Measurements from ENCODE around the gene SPTLC3. TPM values are rescaled to one million over a fixed set of nuclear protein-coding genes. Genes with fewer than 3 reads are reported as not detected.

The SPTLC3 gene
- total and polyA plus RNA-seq, 2 of the 13 experiments (the other 11 are each of a cell fraction or from before 2014, with no cell fraction given), result 20.5 to 95.6 TPM

GRCh38 chr20:13058666-13059389, 50.1 kb downstream of the SPTLC3 start (continued):
- TF ChIP-seq, protein P1, sequence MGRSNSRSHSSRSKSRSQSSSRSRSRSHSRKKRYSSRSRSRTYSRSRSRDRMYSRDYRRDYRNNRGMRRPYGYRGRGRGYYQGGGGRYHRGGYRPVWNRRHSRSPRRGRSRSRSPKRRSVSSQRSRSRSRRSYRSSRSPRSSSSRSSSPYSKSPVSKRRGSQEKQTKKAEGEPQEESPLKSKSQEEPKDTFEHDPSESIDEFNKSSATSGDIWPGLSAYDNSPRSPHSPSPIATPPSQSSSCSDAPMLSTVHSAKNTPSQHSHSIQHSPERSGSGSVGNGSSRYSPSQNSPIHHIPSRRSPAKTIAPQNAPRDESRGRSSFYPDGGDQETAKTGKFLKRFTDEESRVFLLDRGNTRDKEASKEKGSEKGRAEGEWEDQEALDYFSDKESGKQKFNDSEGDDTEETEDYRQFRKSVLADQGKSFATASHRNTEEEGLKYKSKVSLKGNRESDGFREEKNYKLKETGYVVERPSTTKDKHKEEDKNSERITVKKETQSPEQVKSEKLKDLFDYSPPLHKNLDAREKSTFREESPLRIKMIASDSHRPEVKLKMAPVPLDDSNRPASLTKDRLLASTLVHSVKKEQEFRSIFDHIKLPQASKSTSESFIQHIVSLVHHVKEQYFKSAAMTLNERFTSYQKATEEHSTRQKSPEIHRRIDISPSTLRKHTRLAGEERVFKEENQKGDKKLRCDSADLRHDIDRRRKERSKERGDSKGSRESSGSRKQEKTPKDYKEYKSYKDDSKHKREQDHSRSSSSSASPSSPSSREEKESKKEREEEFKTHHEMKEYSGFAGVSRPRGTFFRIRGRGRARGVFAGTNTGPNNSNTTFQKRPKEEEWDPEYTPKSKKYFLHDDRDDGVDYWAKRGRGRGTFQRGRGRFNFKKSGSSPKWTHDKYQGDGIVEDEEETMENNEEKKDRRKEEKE (IDR thresholded peaks at IDR 0.05), result no peak
- TF ChIP-seq HNRNPH1 (optimal IDR thresholded peaks at IDR 0.05; ENCODE audit: low read depth, low read length), result no peak
- peak; percentile 24; the same call in 1 of the 2 replicates for TF ChIP-seq ZNF143 (CRISPR knock-in tag; IDR thresholded peaks at IDR 0.05)
- TF ChIP-seq GATAD2A (CRISPR knock-in tag; IDR thresholded peaks at IDR 0.05), result peak; percentile 96
- no peak for TF ChIP-seq ZBTB20 (CRISPR knock-in tag; IDR thresholded peaks at IDR 0.05; ENCODE audit: borderline replicate concordance, low read depth)
- peak; percentile 88 for TF ChIP-seq CREM (IDR thresholded peaks at IDR 0.05)
- no peak for TF ChIP-seq CREM (CRISPR knock-in tag; IDR thresholded peaks at IDR 0.05)
- peak; percentile 83; the same call in 1 of the 2 replicates for TF ChIP-seq ZNF354B (CRISPR knock-in tag; IDR thresholded peaks at IDR 0.05)
- TF ChIP-seq, protein P2, sequence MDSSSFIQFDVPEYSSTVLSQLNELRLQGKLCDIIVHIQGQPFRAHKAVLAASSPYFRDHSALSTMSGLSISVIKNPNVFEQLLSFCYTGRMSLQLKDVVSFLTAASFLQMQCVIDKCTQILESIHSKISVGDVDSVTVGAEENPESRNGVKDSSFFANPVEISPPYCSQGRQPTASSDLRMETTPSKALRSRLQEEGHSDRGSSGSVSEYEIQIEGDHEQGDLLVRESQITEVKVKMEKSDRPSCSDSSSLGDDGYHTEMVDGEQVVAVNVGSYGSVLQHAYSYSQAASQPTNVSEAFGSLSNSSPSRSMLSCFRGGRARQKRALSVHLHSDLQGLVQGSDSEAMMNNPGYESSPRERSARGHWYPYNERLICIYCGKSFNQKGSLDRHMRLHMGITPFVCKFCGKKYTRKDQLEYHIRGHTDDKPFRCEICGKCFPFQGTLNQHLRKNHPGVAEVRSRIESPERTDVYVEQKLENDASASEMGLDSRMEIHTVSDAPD (CRISPR knock-in tag; IDR thresholded peaks at IDR 0.05), result no peak
- no peak for TF ChIP-seq ZNF274 (CRISPR knock-in tag; IDR thresholded peaks at IDR 0.05)
- no peak for TF ChIP-seq ZNF343 (CRISPR knock-in tag; IDR thresholded peaks at IDR 0.05)
- no peak for TF ChIP-seq ZNF552 (CRISPR knock-in tag; IDR thresholded peaks at IDR 0.05; ENCODE audit: borderline replicate concordance)
- TF ChIP-seq ZNF451 (CRISPR knock-in tag; IDR thresholded peaks at IDR 0.05), result 0 out of 2 replicates have a peak, but pooled peaks have one; percentile 30
- no peak for TF ChIP-seq ZBTB1 (CRISPR knock-in tag; IDR thresholded peaks at IDR 0.05; ENCODE audit: borderline replicate concordance)
- TF ChIP-seq JUNB (CRISPR knock-in tag; IDR thresholded peaks at IDR 0.05; ENCODE audit: borderline replicate concordance), result no peak; the same call in 1 of the 2 replicates
- TF ChIP-seq SMAD3 (CRISPR knock-in tag; IDR thresholded peaks at IDR 0.05), result 0 out of 2 replicates have a peak, but pooled peaks have one; percentile 47
- no peak for TF ChIP-seq SRSF1 (optimal IDR thresholded peaks at IDR 0.05; ENCODE audit: low read depth, low read length)
- peak; percentile 70; the same call in 1 of the 2 replicates for TF ChIP-seq SKIL (CRISPR knock-in tag; IDR thresholded peaks at IDR 0.05; ENCODE audit: borderline replicate concordance)
- no peak for TF ChIP-seq AGO2 (optimal IDR thresholded peaks at IDR 0.05; ENCODE audit: low read depth, low read length)
- peak; percentile 14; the same call in 1 of the 2 replicates for TF ChIP-seq MEIS1 (CRISPR knock-in tag; IDR thresholded peaks at IDR 0.05; ENCODE audit: borderline replicate concordance)
- no peak for TF ChIP-seq RBFOX2 (IDR thresholded peaks at IDR 0.05; ENCODE audit: low read depth, low read length)
- no peak for TF ChIP-seq SIN3A (IDR thresholded peaks at IDR 0.05; ENCODE audit: borderline replicate concordance, low read depth, low read length)
- TF ChIP-seq NR2C2 (CRISPR knock-in tag; IDR thresholded peaks at IDR 0.05; ENCODE audit: borderline replicate concordance), result peak; percentile 70; the same call in 1 of the 2 replicates
- peak; percentile 35 for TF ChIP-seq SKI (IDR thresholded peaks at IDR 0.05; ENCODE audit: partially characterized antibody)
- TF ChIP-seq EEA1 (CRISPR knock-in tag; IDR thresholded peaks at IDR 0.05; ENCODE audit: borderline replicate concordance), result no peak
